Endothelial cell of umbilical vein (primary cell): ENCODE data around the gene MBOAT1. TPM values are rescaled to one million over a fixed set of nuclear protein-coding genes. Genes with fewer than 3 reads are reported as not detected.

Experiments used
- BruUV-seq: library from RNA; stranded (reverse); fragments of 400-500 nt; replicated peaks from 2 replicates; lab custom pipeline; 2021; lab: Mats Ljungman, UMichigan
- CTCF ChIA-PET: fragments of 300-600, 350-600 bp; sonication (Branson Sonifier 250); formaldehyde crosslinking; loops from one replicate; lab custom pipeline; 2021; ENCODE audit warnings: antibody characterized with exemption, inconsistent platforms; lab: Charles Lee
- POLR2A ChIA-PET: fragments of 300-600, 350-600 bp; sonication (Branson Sonifier 250); formaldehyde crosslinking; loops from one replicate; lab custom pipeline; 2021; ENCODE audit warnings: antibody characterized with exemption, inconsistent platforms; lab: Charles Lee
- DNase-seq: peaks from one replicate; pipeline ENCODE4 v3.0.0-alpha.2; 2011; ENCODE audit warnings: low read depth, low spot score
- FAIRE-seq: peaks from 2 replicates; lab custom pipeline; 2011; peaks lifted over from hg19 to GRCh38; lab: Jason Lieb, UNC
- H2AFZ ChIP-seq: 2 replicates; pipeline ENCODE4 v1.6.0; 2012; ENCODE audit warnings: low read depth, low read length, control low read depth, inconsistent platforms
- H3K27ac ChIP-seq: 2 replicates; pipeline ENCODE4 v1.5.1; 2011; ENCODE audit warnings: low read depth, mild to moderate bottlenecking, control low read depth, low read length, moderate library complexity; ENCODE audit not compliant: insufficient read depth
- H3K27me3 ChIP-seq, 2 experiments: 2 replicates each; pipeline versions ENCODE4 v1.6.0 to v1.6.1; 2011; ENCODE audit warnings: low read length in 2 of 2, mixed read lengths in 1 of 2; ENCODE audit not compliant: control insufficient read depth in 2 of 2, insufficient read depth in 2 of 2
- H3K36me3 ChIP-seq, 2 experiments: 2 replicates in 1 of 2; 3 replicates in 1 of 2; pipeline ENCODE4 v1.5.1; 2011; ENCODE audit warnings: low read length in 2 of 2, mild to moderate bottlenecking in 1 of 2, moderate library complexity in 1 of 2; ENCODE audit not compliant: control insufficient read depth in 2 of 2, insufficient read depth in 2 of 2; ENCODE audit errors: extremely low read depth in 1 of 2
- H3K4me1 ChIP-seq: 3 replicates; pipeline ENCODE4 v1.5.1; 2011; ENCODE audit warnings: mild to moderate bottlenecking, low read length; ENCODE audit not compliant: control insufficient read depth, insufficient read depth; ENCODE audit errors: extremely low read depth
- H3K4me2 ChIP-seq: 2 replicates; pipeline ENCODE4 v1.6.1; 2011; ENCODE audit warnings: low read length, control low read depth, mixed read lengths; ENCODE audit not compliant: insufficient read depth
- H3K4me3 ChIP-seq, 3 experiments: fragments of 200-600 bp in 1 of 3; sonication (generic), shearing (Covaris generic) in 1 of 3; replicated peaks in 1 of 3; 2 replicates each; pipeline ENCODE4 v1.5.1; 2011 to 2016; ENCODE audit warnings: control low read depth in 3 of 3, low read length in 3 of 3, mild to moderate bottlenecking in 2 of 3, inconsistent platforms in 1 of 3, low read depth in 1 of 3, moderate library complexity in 1 of 3; ENCODE audit not compliant: insufficient read depth in 1 of 3
- H3K79me2 ChIP-seq: 2 replicates; pipeline ENCODE4 v1.6.0; 2012; ENCODE audit warnings: low read length, inconsistent platforms; ENCODE audit not compliant: control insufficient read depth, insufficient read depth
- H3K9ac ChIP-seq: replicated peaks from 2 replicates; pipeline ENCODE3; 2011; ENCODE audit warnings: low read length, control low read depth; ENCODE audit not compliant: insufficient read depth; ENCODE audit errors: extremely low read depth
- H3K9me1 ChIP-seq: replicated peaks from 3 replicates; pipeline ENCODE4 v1.6.0; 2011; ENCODE audit warnings: mild to moderate bottlenecking, low read length; ENCODE audit not compliant: control insufficient read depth, insufficient read depth; ENCODE audit errors: extremely low read depth
- H3K9me3 ChIP-seq: replicated peaks from 2 replicates; pipeline ENCODE4 v1.5.1; 2012; ENCODE audit warnings: low read length, inconsistent platforms; ENCODE audit not compliant: control insufficient read depth, insufficient read depth
- H4K20me1 ChIP-seq: replicated peaks from 2 replicates; pipeline ENCODE3; 2011; ENCODE audit warnings: mild to moderate bottlenecking, low read length; ENCODE audit not compliant: control insufficient read depth, insufficient read depth; ENCODE audit errors: extremely low read depth
- EZH2 ChIP-seq: IDR thresholded peaks from 2 replicates; pipeline ENCODE4 v1.6.1; 2012; ENCODE audit warnings: borderline replicate concordance, low read depth, mild to moderate bottlenecking, moderate library complexity, low read length, inconsistent platforms; ENCODE audit not compliant: severe bottlenecking
- FOS ChIP-seq: IDR thresholded peaks from 2 replicates; pipeline ENCODE4 v1.6.1; 2011; ENCODE audit warnings: mild to moderate bottlenecking, low read length, moderate library complexity, borderline replicate concordance; ENCODE audit not compliant: insufficient read depth
- GATA2 ChIP-seq: IDR thresholded peaks from 2 replicates; pipeline ENCODE4 v1.7.0; 2011; ENCODE audit warnings: low read depth, mild to moderate bottlenecking, moderate library complexity, mixed read lengths, low read length; ENCODE audit not compliant: insufficient read length, insufficient read depth
- JUN ChIP-seq: IDR thresholded peaks from 2 replicates; pipeline ENCODE4 v1.6.1; 2011; ENCODE audit warnings: borderline replicate concordance, low read depth; ENCODE audit not compliant: insufficient read length, insufficient read depth
- MYC ChIP-seq: IDR thresholded peaks from one replicate; pipeline ENCODE4 v1.6.1; 2011; ENCODE audit warnings: mild to moderate bottlenecking, low read depth, low read length
- POLR2A ChIP-seq: IDR thresholded peaks from 2 replicates; pipeline ENCODE4 v1.6.1; 2012; ENCODE audit warnings: low read depth, mild to moderate bottlenecking, control low read depth, low read length
- POLR2AphosphoS5 ChIP-seq: IDR thresholded peaks from 2 replicates; pipeline ENCODE4 v1.6.1; 2012; ENCODE audit warnings: low read depth, mild to moderate bottlenecking, control low read depth, low read length, moderate library complexity; ENCODE audit not compliant: insufficient read depth
- dilution Hi-C: fragments of 300-500 bp; cut with MboI; formaldehyde crosslinking; loops from one replicate; pipeline ENCODE4 v1.15.0; 2019; ENCODE audit warnings: low sequenced_read_pairs; ENCODE audit not compliant: extremely low pct_ligation_motif_present
- intact Hi-C: fragments of 100-400 bp; cut with micrococcal nuclease; formaldehyde crosslinking; loops from one replicate; pipeline ENCODE4 v1.10.0; 2022
- polyA plus RNA-seq, 4 experiments: library from polyadenylated mRNA; depleted of rRNA in 3 of 4; stranded (reverse) in 3 of 4; unstranded in 1 of 4; fragments of >200 nt; gene quantifications; 2 replicates each; pipeline versions ENCODE4 v1.2.1 to v1.2.3, GENCODE V29; 2011 to 2012; ENCODE audit warnings: missing spikeins in 1 of 4
- total RNA-seq: library from RNA; stranded (reverse); gene quantifications from 2 replicates; pipeline ENCODE4 v1.2.3, GENCODE V29; 2021
- TF ChIP-seq, protein P1 (sequence below), 2 donors: IDR thresholded peaks; 1 replicate in 1 of 2; 2 replicates in 1 of 2; pipeline ENCODE4 v1.5.1; 2011; ENCODE audit warnings: low read length in 2 of 2, mild to moderate bottlenecking in 2 of 2, moderate library complexity in 2 of 2, control low read depth in 1 of 2, inconsistent platforms in 1 of 2, low read depth in 1 of 2; ENCODE audit not compliant: insufficient read depth in 1 of 2; ENCODE audit errors: extremely low read depth in 1 of 2
- TF ChIP-seq, protein P2 (sequence below): IDR thresholded peaks from 2 replicates; pipeline ENCODE4 v1.6.1; 2011; ENCODE audit not compliant: insufficient read depth, insufficient read length

The MBOAT1 gene
- total and polyA plus RNA-seq, 2 donors (not counting 3 experiments of a cell fraction or from before 2014, with no cell fraction given), result 2.1 to 5.4 TPM

DNA sequence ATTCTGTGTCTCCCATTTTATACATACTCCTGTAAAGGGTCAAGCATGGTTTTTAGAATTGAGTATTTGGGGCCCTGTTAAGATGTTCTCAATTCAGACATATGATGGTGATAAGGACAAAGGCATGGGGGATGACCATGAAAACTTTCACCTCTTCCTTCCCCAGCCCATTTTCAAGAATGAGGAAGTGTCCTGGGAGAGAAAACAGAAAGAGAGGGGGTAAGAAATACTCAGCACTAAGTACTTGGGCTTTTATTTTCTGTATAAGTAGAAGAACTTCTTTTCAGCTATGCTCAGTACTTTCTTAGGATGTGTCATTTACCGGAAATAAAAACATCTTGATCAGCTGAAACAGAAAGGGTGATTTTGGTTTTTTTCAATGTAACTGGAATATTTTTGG lies 10.9 kb upstream of the MBOAT1 start:
- Histone ChIP-seq H3K4me2 (no peak overlapping the region), H3K27me3 (no peaks in the 10 kb centered on the region), H4K20me1 (no peaks in the 10 kb centered on the region), H3K9me1 (no peaks in the 10 kb centered on the region), H3K9me3 (no peaks in the 10 kb centered on the region), H3K9ac (no peak overlapping the region), H3K79me2 (no peaks in the 10 kb centered on the region), H2AFZ (no peak overlapping the region), H3K36me3 (no peaks in the 10 kb centered on the region), H3K27ac (no peak overlapping the region), H3K4me3 (no peak overlapping the region), H3K4me1 (no peaks in the 10 kb centered on the region)
- TF ChIP-seq, protein P1, sequence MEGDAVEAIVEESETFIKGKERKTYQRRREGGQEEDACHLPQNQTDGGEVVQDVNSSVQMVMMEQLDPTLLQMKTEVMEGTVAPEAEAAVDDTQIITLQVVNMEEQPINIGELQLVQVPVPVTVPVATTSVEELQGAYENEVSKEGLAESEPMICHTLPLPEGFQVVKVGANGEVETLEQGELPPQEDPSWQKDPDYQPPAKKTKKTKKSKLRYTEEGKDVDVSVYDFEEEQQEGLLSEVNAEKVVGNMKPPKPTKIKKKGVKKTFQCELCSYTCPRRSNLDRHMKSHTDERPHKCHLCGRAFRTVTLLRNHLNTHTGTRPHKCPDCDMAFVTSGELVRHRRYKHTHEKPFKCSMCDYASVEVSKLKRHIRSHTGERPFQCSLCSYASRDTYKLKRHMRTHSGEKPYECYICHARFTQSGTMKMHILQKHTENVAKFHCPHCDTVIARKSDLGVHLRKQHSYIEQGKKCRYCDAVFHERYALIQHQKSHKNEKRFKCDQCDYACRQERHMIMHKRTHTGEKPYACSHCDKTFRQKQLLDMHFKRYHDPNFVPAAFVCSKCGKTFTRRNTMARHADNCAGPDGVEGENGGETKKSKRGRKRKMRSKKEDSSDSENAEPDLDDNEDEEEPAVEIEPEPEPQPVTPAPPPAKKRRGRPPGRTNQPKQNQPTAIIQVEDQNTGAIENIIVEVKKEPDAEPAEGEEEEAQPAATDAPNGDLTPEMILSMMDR (IDR thresholded peaks at IDR 0.05; ENCODE audit: extremely low read depth in 1 of 2, insufficient read depth in 1 of 2, low read depth in 1 of 2, low read length in 2 of 2), result no peak
- TF ChIP-seq POLR2AphosphoS5 (no peak), GATA2 (no peak), JUN (no peak), MYC (no peak), FOS (no peak), POLR2A (no peak), EZH2 (no peak)
- TF ChIP-seq, protein P2, sequence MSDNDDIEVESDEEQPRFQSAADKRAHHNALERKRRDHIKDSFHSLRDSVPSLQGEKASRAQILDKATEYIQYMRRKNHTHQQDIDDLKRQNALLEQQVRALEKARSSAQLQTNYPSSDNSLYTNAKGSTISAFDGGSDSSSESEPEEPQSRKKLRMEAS, result no peak
- no peak for FAIRE-seq
- POLR2A ChIA-PET, result no interaction called here
- intact Hi-C loops (no loop called here), dilution Hi-C loops (no loop called here)
- no peak for DNase-seq
- CTCF ChIA-PET, result interaction anchor here (1.1 kb wide), 1 partner anchor 21 kb away, joined by 4 read pairs; no protein-coding TSS in a partner anchor
- BruUV-seq, result no TSS peak
